Keratinocyte (primary cell): ENCODE data around the gene OMG. TPM values are rescaled to one million over a fixed set of nuclear protein-coding genes. Genes with fewer than 3 reads are reported as not detected.

Source experiments
- DNase-seq: peaks from one replicate; pipeline ENCODE4 v3.0.0-alpha.2; 2011; ENCODE audit warnings: low read depth, missing footprints, low spot score
- FAIRE-seq: peaks from 2 replicates; lab custom pipeline; 2011; peaks lifted over from hg19 to GRCh38; lab: Jason Lieb, UNC
- H2AFZ ChIP-seq: 2 replicates; pipeline ENCODE4 v1.6.0; 2012; ENCODE audit warnings: low read length, control low read depth, inconsistent platforms; ENCODE audit not compliant: control insufficient read depth
- H3K27ac ChIP-seq: 2 replicates; pipeline ENCODE4 v1.5.1; 2011; ENCODE audit warnings: low read length; ENCODE audit not compliant: control insufficient read depth, insufficient read depth
- H3K27me3 ChIP-seq: 3 replicates; pipeline ENCODE4 v1.6.0; 2011; ENCODE audit warnings: low read length; ENCODE audit not compliant: control insufficient read depth, insufficient read depth; ENCODE audit errors: extremely low read depth
- H3K36me3 ChIP-seq, 2 experiments: 2 replicates in 1 of 2; 3 replicates in 1 of 2; pipeline ENCODE4 v1.5.1; 2011; ENCODE audit warnings: low read length in 2 of 2, mild to moderate bottlenecking in 1 of 2; ENCODE audit not compliant: control insufficient read depth in 2 of 2, insufficient read depth in 2 of 2; ENCODE audit errors: extremely low read depth in 1 of 2
- H3K4me1 ChIP-seq: 3 replicates; pipeline ENCODE4 v1.5.1; 2011; ENCODE audit warnings: low read length; ENCODE audit not compliant: control insufficient read depth, insufficient read depth; ENCODE audit errors: extremely low read depth
- H3K4me2 ChIP-seq: 3 replicates; pipeline ENCODE4 v1.6.0; 2011; ENCODE audit warnings: low read depth, low read length; ENCODE audit not compliant: control insufficient read depth, insufficient read depth; ENCODE audit errors: extremely low read depth
- H3K4me3 ChIP-seq, 3 experiments: fragments of 200-600 bp in 1 of 3; sonication (generic) in 1 of 3; 2 replicates in 2 of 3; 3 replicates in 1 of 3; pipeline ENCODE4 v1.5.1; 2011 to 2016; ENCODE audit warnings: low read length in 3 of 3, mild to moderate bottlenecking in 3 of 3, control low read depth in 2 of 3, inconsistent platforms in 1 of 3, low read depth in 1 of 3, mixed read lengths in 1 of 3, mixed run types in 1 of 3, moderate library complexity in 1 of 3; ENCODE audit not compliant: control insufficient read depth in 2 of 3, insufficient read depth in 2 of 3; ENCODE audit errors: extremely low read depth in 1 of 3
- H3K79me2 ChIP-seq: 2 replicates; pipeline ENCODE4 v1.6.0; 2012; ENCODE audit warnings: low read length; ENCODE audit not compliant: control insufficient read depth, insufficient read depth
- H3K9ac ChIP-seq: 3 replicates; pipeline ENCODE4 v1.6.0; 2011; ENCODE audit warnings: low read length; ENCODE audit not compliant: control insufficient read depth, insufficient read depth; ENCODE audit errors: extremely low read depth
- H3K9me1 ChIP-seq: 3 replicates; pipeline ENCODE4 v1.6.0; 2011; ENCODE audit warnings: low read length; ENCODE audit not compliant: control insufficient read depth, insufficient read depth; ENCODE audit errors: extremely low read depth
- H3K9me3 ChIP-seq: 2 replicates; pipeline ENCODE4 v1.5.1; 2012; ENCODE audit warnings: low read depth, low read length; ENCODE audit not compliant: control insufficient read depth
- H4K20me1 ChIP-seq: 3 replicates; pipeline ENCODE4 v1.6.0; 2011; ENCODE audit warnings: low read length; ENCODE audit not compliant: control insufficient read depth, insufficient read depth; ENCODE audit errors: extremely low read depth
- CTCF ChIP-seq, 3 experiments: IDR thresholded peaks in 1 of 3; conservative IDR thresholded peaks in 1 of 3; optimal IDR thresholded peaks in 1 of 3; 2 replicates in 2 of 3; 3 replicates in 1 of 3; pipeline versions ENCODE3 to v1.5.1; 2011; ENCODE audit warnings: low read length in 3 of 3, mild to moderate bottlenecking in 3 of 3, moderate library complexity in 2 of 3, control low read depth in 1 of 3, inconsistent platforms in 1 of 3; ENCODE audit not compliant: insufficient read depth in 2 of 3; ENCODE audit errors: extremely low read depth in 1 of 3
- EZH2 ChIP-seq: IDR thresholded peaks from one replicate; pipeline ENCODE4 v1.6.1; 2012; ENCODE audit warnings: inconsistent platforms, mild to moderate bottlenecking, low read length, moderate library complexity
- dilution Hi-C: fragments of 300-500 bp; cut with MboI; formaldehyde crosslinking; loops from one replicate; pipeline ENCODE4 v1.7.0; 2020; ENCODE audit warnings: low sequenced_read_pairs; ENCODE audit not compliant: extremely low pct_ligation_motif_present
- polyA plus RNA-seq, 5 experiments: library from polyadenylated mRNA; depleted of rRNA in 3 of 5; stranded (reverse) in 3 of 5; stranded (forward) in 1 of 5; unstranded in 1 of 5; fragments of >200 nt; gene quantifications; 1 replicate in 1 of 5; 2 replicates in 3 of 5; 3 replicates in 1 of 5; pipeline versions ENCODE4 v1.2.1 to v1.2.3, GENCODE V29; 2011 to 2012; ENCODE audit warnings: missing spikeins in 2 of 5, low read depth in 1 of 5, low replicate concordance in 1 of 5

OMG gene
- polyA plus RNA-seq, 1 donor (not counting 4 experiments of a cell fraction or from before 2014, with no cell fraction given): not detected

DNA sequence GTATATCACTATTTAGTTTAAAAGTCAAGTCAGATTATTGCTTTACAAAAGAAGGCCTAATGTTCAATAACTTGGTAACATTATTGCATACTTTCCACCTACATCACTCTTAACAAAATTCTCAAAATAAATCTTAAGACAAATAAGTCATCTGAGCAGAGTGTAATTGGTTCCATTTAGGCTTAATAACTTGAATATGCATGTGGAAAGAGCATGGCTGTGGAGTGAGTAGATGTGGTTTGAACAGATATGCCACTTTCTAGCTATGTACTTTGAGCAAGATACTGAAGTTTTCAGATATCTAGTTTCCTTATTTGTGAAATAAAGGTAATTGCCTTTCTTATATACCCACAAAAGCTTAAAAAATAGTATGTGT, 31.1 kb upstream of the OMG start:
- H3K79me2 ChIP-seq: no peaks in the 10 kb centered on the region

GRCh38 chr17:31327534-31328159, 30.6 kb upstream of the OMG start:
- TF ChIP-seq CTCF (optimal IDR thresholded peaks at IDR 0.05 in 1 of 3, IDR thresholded peaks at IDR 0.05 in 1 of 3, conservative IDR thresholded peaks at IDR 0.05 in 1 of 3; ENCODE audit: extremely low read depth in 1 of 3, insufficient read depth in 2 of 3, low read length in 3 of 3): no peak
- no peak for TF ChIP-seq EZH2
- no peaks in the 10 kb centered on the region for H4K20me1 ChIP-seq
- peak overlapping the region; percentile 59 for H3K4me2 ChIP-seq
- H3K9ac ChIP-seq: peak overlapping the region; percentile 2
- H3K27ac ChIP-seq: peak overlapping the region; percentile 33
- no peaks in the 10 kb centered on the region for H3K9me1 ChIP-seq
- dilution Hi-C loops: no loop called here
- H2AFZ ChIP-seq: no peak overlapping the region
- H3K27me3 ChIP-seq: no peaks in the 10 kb centered on the region
- H3K4me3 ChIP-seq: no peak overlapping the region
- H3K4me1 ChIP-seq: peaks cover 32% of the 10 kb centered on the region
- peak; percentile 94 for FAIRE-seq
- H3K9me3 ChIP-seq: no peaks in the 10 kb centered on the region
- peaks cover 0 to 3% of the 10 kb centered on the region in 2 experiments for H3K36me3 ChIP-seq
- no peaks in the 10 kb centered on the region for H3K79me2 ChIP-seq
- DNase-seq: no peak

More for the DNA sequence above, 31.1 kb upstream of the OMG start:
- H3K9me1 ChIP-seq: no peaks in the 10 kb centered on the region
- DNase-seq: no peak
- no peak overlapping the region for H3K9ac ChIP-seq
- H2AFZ ChIP-seq: no peak overlapping the region
- H3K9me3 ChIP-seq: no peaks in the 10 kb centered on the region
- peaks cover 32% of the 10 kb centered on the region for H3K4me1 ChIP-seq
- H3K27ac ChIP-seq: no peak overlapping the region
- FAIRE-seq: no peak
- no peaks in the 10 kb centered on the region for H4K20me1 ChIP-seq
- H3K36me3 ChIP-seq: peaks cover 0 to 3% of the 10 kb centered on the region in 2 experiments
- H3K27me3 ChIP-seq: no peaks in the 10 kb centered on the region
- H3K4me2 ChIP-seq: no peak overlapping the region
- H3K4me3 ChIP-seq: no peak overlapping the region
- TF ChIP-seq CTCF (optimal IDR thresholded peaks at IDR 0.05 in 1 of 3, IDR thresholded peaks at IDR 0.05 in 1 of 3, conservative IDR thresholded peaks at IDR 0.05 in 1 of 3; ENCODE audit: extremely low read depth in 1 of 3, insufficient read depth in 2 of 3, low read length in 3 of 3) (no peak), EZH2 (no peak)
- dilution Hi-C loops: no loop called here
